Kasumi-1 (cell line): ENCODE results near the gene CD19.

ENCODE experiments used
- DNase-seq, 2 experiments: peaks; one replicate each; lab custom pipeline; 2025; lab: John Stamatoyannopoulos, UW

Gene CD19

GRCh38 chr16:28982418-28982817 is 50.6 kb downstream of the CD19 start:
- no peak for DNase-seq

- DNase-seq, result no peak
These were observed 51.2 kb downstream of the CD19 start for GRCh38 chr16:28982949-28983348.

- no peak for DNase-seq
These were observed 51.9 kb downstream of the CD19 start for GRCh38 chr16:28983644-28984043.

- no peak for DNase-seq
These were observed 52.3 kb downstream of the CD19 start for GRCh38 chr16:28984091-28984490.

GRCh38 chr16:28984619-28985135 is 52.9 kb downstream of the CD19 start, which contains the start of gene LAT:
TSS of gene LAT (plus strand) at chr16:28985052. CDS start at chr16:28985418, 366 bp downstream.
- DNase-seq, result peak; percentile 24 to 39

GRCh38 chr16:28985211-28986041 is 53.7 kb downstream of the CD19 start:
- no peak for DNase-seq

- no peak for DNase-seq
These were observed 54.3 kb downstream of the CD19 start for GRCh38 chr16:28986046-28986445.

- no peak for DNase-seq
These were observed 54.7 kb downstream of the CD19 start for GRCh38 chr16:28986492-28986891.

GRCh38 chr16:28987170-28987853 is 55.5 kb downstream of the CD19 start:
- DNase-seq, result peak in 1 of 2 experiments; percentile 3
